Measurements from ENCODE around the gene PLXNA4.

DNA sequence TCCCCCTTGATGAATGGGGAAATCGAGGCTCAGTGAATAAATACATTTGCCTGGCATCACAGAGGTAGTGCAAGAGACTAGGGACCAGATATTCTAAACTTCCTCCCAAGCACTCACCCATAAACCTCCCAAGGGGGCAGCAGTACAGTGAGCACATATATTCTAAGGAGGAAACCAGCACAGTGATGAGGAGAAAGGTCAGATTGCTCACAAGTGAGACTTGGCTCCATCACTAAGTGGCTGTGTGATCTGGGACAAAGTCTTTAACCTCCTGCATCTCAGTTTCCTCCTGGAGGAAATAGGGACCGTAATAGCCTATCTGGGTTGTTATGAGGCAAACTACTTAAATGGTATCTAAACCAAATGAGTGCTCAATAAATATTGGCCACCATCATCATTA, 4.3 kb downstream of the PLXNA4 start:
- TF ChIP-seq, protein P1, sequence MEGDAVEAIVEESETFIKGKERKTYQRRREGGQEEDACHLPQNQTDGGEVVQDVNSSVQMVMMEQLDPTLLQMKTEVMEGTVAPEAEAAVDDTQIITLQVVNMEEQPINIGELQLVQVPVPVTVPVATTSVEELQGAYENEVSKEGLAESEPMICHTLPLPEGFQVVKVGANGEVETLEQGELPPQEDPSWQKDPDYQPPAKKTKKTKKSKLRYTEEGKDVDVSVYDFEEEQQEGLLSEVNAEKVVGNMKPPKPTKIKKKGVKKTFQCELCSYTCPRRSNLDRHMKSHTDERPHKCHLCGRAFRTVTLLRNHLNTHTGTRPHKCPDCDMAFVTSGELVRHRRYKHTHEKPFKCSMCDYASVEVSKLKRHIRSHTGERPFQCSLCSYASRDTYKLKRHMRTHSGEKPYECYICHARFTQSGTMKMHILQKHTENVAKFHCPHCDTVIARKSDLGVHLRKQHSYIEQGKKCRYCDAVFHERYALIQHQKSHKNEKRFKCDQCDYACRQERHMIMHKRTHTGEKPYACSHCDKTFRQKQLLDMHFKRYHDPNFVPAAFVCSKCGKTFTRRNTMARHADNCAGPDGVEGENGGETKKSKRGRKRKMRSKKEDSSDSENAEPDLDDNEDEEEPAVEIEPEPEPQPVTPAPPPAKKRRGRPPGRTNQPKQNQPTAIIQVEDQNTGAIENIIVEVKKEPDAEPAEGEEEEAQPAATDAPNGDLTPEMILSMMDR (IDR thresholded peaks at IDR 0.05): no peak
- TF ChIP-seq POLR2AphosphoS5 (IDR thresholded peaks at IDR 0.05): no peak
- no peak for TF ChIP-seq POLR2A (IDR thresholded peaks at IDR 0.05)

All from stomach (tissue), 4 donors.